Liver (tissue), 9 donors: ENCODE results near the gene DOCK2. TPM values are rescaled to one million over a fixed set of nuclear protein-coding genes. Genes with fewer than 3 reads are reported as not detected.
"Not testable (repeated sequence)": the region's sequence is repeated elsewhere in the genome, so short reads cannot be mapped to it uniquely, and the experiment has no call there.

ENCODE experiments used
- DNase-seq: peaks from one replicate; pipeline ENCODE4 v3.0.0-alpha.2; 2017; ENCODE audit warnings: low spot score
- H3K27ac ChIP-seq, 2 donors: one replicate each; pipeline ENCODE4 v1.7.0; 2013; ENCODE audit warnings: inconsistent platforms in 2 of 2, low read length in 2 of 2, control low read depth in 1 of 2, low read depth in 1 of 2, mild to moderate bottlenecking in 1 of 2
- H3K27me3 ChIP-seq, 4 donors: one replicate each; pipeline versions ENCODE4 v1.6.1 to v1.7.0; 2013; ENCODE audit warnings: low read length in 3 of 4, inconsistent platforms in 1 of 4, mild to moderate bottlenecking in 1 of 4, moderate library complexity in 1 of 4; ENCODE audit not compliant: control insufficient read depth in 4 of 4, insufficient read depth in 4 of 4
- H3K36me3 ChIP-seq, 4 donors: one replicate each; pipeline versions ENCODE4 v1.6.1 to v1.7.0; 2013; ENCODE audit warnings: low read length in 3 of 4, mild to moderate bottlenecking in 3 of 4, low read depth in 1 of 4, moderate library complexity in 1 of 4; ENCODE audit not compliant: control insufficient read depth in 4 of 4, insufficient read depth in 3 of 4
- H3K4me1 ChIP-seq, 4 donors: one replicate each; pipeline versions ENCODE4 v1.6.1 to v1.7.0; 2013; ENCODE audit warnings: low read length in 3 of 4, mild to moderate bottlenecking in 3 of 4, moderate library complexity in 1 of 4; ENCODE audit not compliant: control insufficient read depth in 4 of 4, insufficient read depth in 4 of 4
- H3K4me3 ChIP-seq, 3 donors: one replicate each; pipeline versions ENCODE4 v1.6.1 to v1.7.0; 2013; ENCODE audit warnings: low read length in 3 of 3, control low read depth in 1 of 3, low read depth in 1 of 3, mild to moderate bottlenecking in 1 of 3
- H3K9ac ChIP-seq, 2 donors: one replicate each; pipeline ENCODE4 v1.7.0; 2013; ENCODE audit warnings: low read length in 2 of 2, mild to moderate bottlenecking in 2 of 2, moderate library complexity in 2 of 2, control low read depth in 1 of 2, low read depth in 1 of 2
- H3K9me3 ChIP-seq, 4 donors: one replicate each; pipeline versions ENCODE4 v1.6.1 to v1.7.0; 2013; ENCODE audit warnings: low read length in 3 of 4; ENCODE audit not compliant: control insufficient read depth in 4 of 4
- ATF3 ChIP-seq: IDR thresholded peaks from 2 replicates; pipeline ENCODE4 v1.6.1; 2016; ENCODE audit warnings: antibody characterized with exemption
- CTCF ChIP-seq: fragments of 150-350 bp; IDR thresholded peaks from 2 replicates; pipeline ENCODE4 v1.5.1; 2017; ENCODE audit warnings: improper control_type of control experiment, low read depth, low read length; ENCODE audit not compliant: missing input control
- EGR1 ChIP-seq, 2 donors: IDR thresholded peaks; 2 replicates each; pipeline ENCODE4 v1.6.1; 2016 to 2018; ENCODE audit warnings: antibody characterized with exemption in 2 of 2, low read depth in 2 of 2
- FOXA1 ChIP-seq: IDR thresholded peaks from 2 replicates; pipeline ENCODE4 v1.6.1; 2016; ENCODE audit warnings: antibody characterized with exemption
- FOXA2 ChIP-seq: IDR thresholded peaks from 2 replicates; pipeline ENCODE4 v1.6.1; 2016; ENCODE audit warnings: antibody characterized with exemption
- GABPA ChIP-seq, 2 donors: IDR thresholded peaks in 1 of 2; conservative IDR thresholded peaks in 1 of 2; 2 replicates each; pipeline ENCODE4 v1.6.1; 2016; ENCODE audit warnings: antibody characterized with exemption in 2 of 2, mild to moderate bottlenecking in 1 of 2, moderate library complexity in 1 of 2
- HNF4A ChIP-seq, 2 donors: conservative IDR thresholded peaks; 2 replicates each; pipeline ENCODE4 v1.6.1; 2016; ENCODE audit warnings: antibody characterized with exemption in 2 of 2, mild to moderate bottlenecking in 2 of 2
- HNF4G ChIP-seq: IDR thresholded peaks from 2 replicates; pipeline ENCODE4 v1.6.1; 2016; ENCODE audit warnings: antibody characterized with exemption
- JUND ChIP-seq, 2 donors: IDR thresholded peaks; 2 replicates each; pipeline ENCODE4 v1.6.1; 2016; ENCODE audit warnings: antibody characterized with exemption in 2 of 2
- MAX ChIP-seq: IDR thresholded peaks from 2 replicates; pipeline ENCODE4 v1.6.1; 2016; ENCODE audit warnings: antibody characterized with exemption
- NR2F2 ChIP-seq: IDR thresholded peaks from 2 replicates; pipeline ENCODE4 v1.6.1; 2016; ENCODE audit warnings: antibody characterized with exemption
- RAD21 ChIP-seq, 2 donors: IDR thresholded peaks; 2 replicates each; pipeline ENCODE4 v1.6.1; 2016; ENCODE audit warnings: antibody characterized with exemption in 2 of 2, mild to moderate bottlenecking in 2 of 2
- REST ChIP-seq: IDR thresholded peaks from 2 replicates; pipeline ENCODE4 v1.6.1; 2016; ENCODE audit warnings: antibody characterized with exemption, mild to moderate bottlenecking
- RXRA ChIP-seq, 2 donors: IDR thresholded peaks; 2 replicates each; pipeline ENCODE4 v1.6.1; 2017 to 2018; ENCODE audit warnings: antibody characterized with exemption in 2 of 2, mild to moderate bottlenecking in 1 of 2
- SP1 ChIP-seq: IDR thresholded peaks from 2 replicates; pipeline ENCODE4 v1.6.1; 2018; ENCODE audit warnings: antibody characterized with exemption, mild to moderate bottlenecking
- TAF1 ChIP-seq: conservative IDR thresholded peaks from 2 replicates; pipeline ENCODE4 v1.6.1; 2016; ENCODE audit warnings: antibody characterized with exemption, mild to moderate bottlenecking
- YY1 ChIP-seq: IDR thresholded peaks from 2 replicates; pipeline ENCODE4 v1.6.1; 2016; ENCODE audit warnings: antibody characterized with exemption, mild to moderate bottlenecking
- ZBTB33 ChIP-seq: IDR thresholded peaks from 2 replicates; pipeline ENCODE4 v1.6.1; 2016; ENCODE audit warnings: antibody characterized with exemption
- WGBS: extraction: QIAGEN DNeasy Blood & Tissue Kit; methylation state at CpG from one replicate; pipeline ENCODE4 v1.1.7; 2013; 5-methylcytosine and 5-hydroxymethylcytosine counted together
- polyA plus RNA-seq, 2 donors: library from polyadenylated mRNA; stranded (reverse) in 1 of 2; unstranded in 1 of 2; fragments of 200-250 nt in 1 of 2; fragments of >200 nt in 1 of 2; fragmentation: Nextera tagmentation in 1 of 2; extraction: Ambion mirVana in 1 of 2; gene quantifications; one replicate each; pipeline versions ENCODE4 v1.2.1 to v1.2.3, GENCODE V29; 2013 to 2015
- total RNA-seq, 2 donors: library from RNA; depleted of rRNA; stranded (reverse); fragments of >200 nt; gene quantifications; one replicate each; pipeline ENCODE4 v1.2.3, GENCODE V29; 2014
- donor health status: healthy.
- donor health status: healthy.
- donor health status: healthy.
- donor health status: healthy.
- donor health status: healthy.

DOCK2 gene
- total and polyA plus RNA-seq, 4 donors = 2.3 to 26.6 (median 8.2) TPM

GRCh38 chr5:169615561-169615960, 21.5 kb upstream of the DOCK2 start:
- H3K36me3 ChIP-seq = no peaks in the 10 kb centered on the region
- no peak for TF ChIP-seq HNF4A (conservative IDR thresholded peaks at IDR 0.05)
- TF ChIP-seq SP1 = no peak
- TF ChIP-seq YY1 = no peak
- no peak for TF ChIP-seq RAD21 (IDR thresholded peaks at IDR 0.05)
- TF ChIP-seq ZBTB33 = no peak
- TF ChIP-seq FOXA2 = no peak
- TF ChIP-seq REST = no peak
- no peak for TF ChIP-seq TAF1
- no peak for TF ChIP-seq EGR1 (IDR thresholded peaks at IDR 0.05; ENCODE audit: low read depth in 2 of 2)
- TF ChIP-seq JUND (IDR thresholded peaks at IDR 0.05) = no peak
- no peak for TF ChIP-seq HNF4G
- TF ChIP-seq RXRA (IDR thresholded peaks at IDR 0.05) = no peak
- TF ChIP-seq FOXA1 = no peak
- no peak for TF ChIP-seq GABPA (IDR thresholded peaks at IDR 0.05 in 1 of 2, conservative IDR thresholded peaks at IDR 0.05 in 1 of 2)
- TF ChIP-seq NR2F2 = no peak
- no peak for TF ChIP-seq CTCF
- TF ChIP-seq MAX = no peak
- no peak for TF ChIP-seq ATF3
- no peaks in the 10 kb centered on the region for H3K4me1 ChIP-seq
- no peak overlapping the region for H3K9ac ChIP-seq
- no peak overlapping the region for H3K4me3 ChIP-seq
- no peak for DNase-seq
- no peaks in the 10 kb centered on the region for H3K27me3 ChIP-seq
- 61% methylated on average over 1 of the region's 1 CpG for WGBS
- H3K27ac ChIP-seq = no peak overlapping the region
- H3K9me3 ChIP-seq = no peaks in the 10 kb centered on the region

- H3K9ac ChIP-seq, H3K27me3 ChIP-seq, H3K4me1 ChIP-seq, H3K4me3 ChIP-seq, H3K27ac ChIP-seq, H3K9me3 ChIP-seq, H3K36me3 ChIP-seq, DNase-seq: not testable (repeated sequence)
- WGBS = 85% methylated on average over 2 of the region's 2 CpGs
Measured at GRCh38 chr5:169624307-169624706, 12.8 kb upstream of the DOCK2 start.
